OCI-LY1 (cell line): ENCODE measurements around the gene FBXO5.

Experiments used
- CTCF ChIP-seq: fragments of 200-600 bp; sonication (generic), shearing (Covaris generic); IDR thresholded peaks from 2 replicates; pipeline ENCODE4 v1.5.1; 2017; ENCODE audit warnings: mild to moderate bottlenecking, antibody characterized with exemption, low read length, moderate library complexity, mixed read lengths
- EZH2 ChIP-seq: fragments of 200-600 bp; sonication (generic), shearing (Covaris generic); IDR thresholded peaks from 2 replicates; pipeline ENCODE4 v1.8.0; 2017; ENCODE audit warnings: borderline replicate concordance, mixed run types, mild to moderate bottlenecking, antibody characterized with exemption, low read length, moderate library complexity, mixed read lengths

DNA sequence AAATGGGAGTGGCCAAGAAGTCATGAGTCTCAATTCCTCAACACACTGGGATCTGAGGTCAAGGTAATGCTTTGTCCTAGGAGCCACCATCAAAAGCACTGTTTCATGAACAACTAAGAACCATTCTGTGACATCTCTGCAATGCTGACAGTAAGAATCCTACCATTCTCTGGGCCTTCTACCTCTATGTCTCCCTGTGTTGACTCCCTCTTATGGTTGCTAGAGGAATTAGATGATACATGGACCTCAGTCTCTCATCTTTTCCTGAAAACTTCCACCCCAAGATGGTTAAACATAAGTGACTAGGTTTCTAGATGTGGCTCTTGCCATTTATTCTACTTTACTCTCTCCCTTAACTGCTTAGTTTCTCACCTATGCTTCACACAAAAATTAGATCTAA is 10.6 kb upstream of the FBXO5 start:
- TF ChIP-seq CTCF (no peak), EZH2 (no peak)
